ENCODE results near the gene TCP1. TPM values are rescaled to one million over a fixed set of nuclear protein-coding genes. Genes with fewer than 3 reads are reported as not detected.

The TCP1 gene
- total and polyA plus RNA-seq, 2 of the 13 experiments (the other 11 are each of a cell fraction or from before 2014, with no cell fraction given) = 116 to 553 TPM

- peak; percentile 36; the same call in 1 of the 2 replicates for TF ChIP-seq CREM (IDR thresholded peaks at IDR 0.05)
- TF ChIP-seq CREM (CRISPR knock-in tag; IDR thresholded peaks at IDR 0.05) = no peak
- TF ChIP-seq HMG20A (CRISPR knock-in tag; IDR thresholded peaks at IDR 0.05; ENCODE audit: borderline replicate concordance) = 0 out of 2 replicates have a peak, but pooled peaks have one; percentile 39
- TF ChIP-seq HNRNPLL (IDR thresholded peaks at IDR 0.05; ENCODE audit: low read depth, low read length, poor library complexity, severe bottlenecking) = no peak
- no peak for TF ChIP-seq U2AF1 (optimal IDR thresholded peaks at IDR 0.05; ENCODE audit: low read depth, low read length)
- no peak for TF ChIP-seq ZNF569 (CRISPR knock-in tag; IDR thresholded peaks at IDR 0.05; ENCODE audit: borderline replicate concordance)
- TF ChIP-seq ZSCAN20 (CRISPR knock-in tag; IDR thresholded peaks at IDR 0.05; ENCODE audit: borderline replicate concordance) = no peak
- 0 out of 2 replicates have a peak, but pooled peaks have one; percentile 24 for TF ChIP-seq THAP9 (CRISPR knock-in tag; IDR thresholded peaks at IDR 0.05; ENCODE audit: borderline replicate concordance)
- 0 out of 2 replicates have a peak, but pooled peaks have one; percentile 19 for TF ChIP-seq KLF6 (CRISPR knock-in tag; IDR thresholded peaks at IDR 0.05)
- TF ChIP-seq DR1 (CRISPR knock-in tag; IDR thresholded peaks at IDR 0.05) = 0 out of 2 replicates have a peak, but pooled peaks have one; percentile 26
- TF ChIP-seq EHMT2 (IDR thresholded peaks at IDR 0.05; ENCODE audit: borderline replicate concordance, low read depth, low read length) = peak; percentile 37; the same call in 1 of the 2 replicates
- TF ChIP-seq KMT2A (CRISPR knock-in tag; IDR thresholded peaks at IDR 0.05) = no peak
- no peak for TF ChIP-seq HNF1A (IDR thresholded peaks at IDR 0.05; ENCODE audit: low read depth)
- TF ChIP-seq HNF1A (CRISPR knock-in tag; IDR thresholded peaks at IDR 0.05; ENCODE audit: borderline replicate concordance) = 0 out of 2 replicates have a peak, but pooled peaks have one; percentile 26
- TF ChIP-seq REPIN1 (CRISPR knock-in tag; IDR thresholded peaks at IDR 0.05; ENCODE audit: borderline replicate concordance, low read depth) = 0 out of 2 replicates have a peak, but pooled peaks have one; percentile 3
- TF ChIP-seq FLYWCH1 (CRISPR knock-in tag; IDR thresholded peaks at IDR 0.05) = no peak
- no peak for TF ChIP-seq ZNF296 (CRISPR knock-in tag; conservative IDR thresholded peaks at IDR 0.05)
- 0 out of 2 replicates have a peak, but pooled peaks have one; percentile 45 for TF ChIP-seq POGK (CRISPR knock-in tag; conservative IDR thresholded peaks at IDR 0.05)
- TF ChIP-seq NR2F6 (IDR thresholded peaks at IDR 0.05) = peak; percentile 34; the same call in 1 of the 2 replicates
- no peak for TF ChIP-seq NR2F6 (CRISPR knock-in tag; IDR thresholded peaks at IDR 0.05)
- no peak for TF ChIP-seq GPN1 (CRISPR knock-in tag; IDR thresholded peaks at IDR 0.05; ENCODE audit: borderline replicate concordance)
- TF ChIP-seq ZNF720 (CRISPR knock-in tag; IDR thresholded peaks at IDR 0.05) = no peak
- no peak for TF ChIP-seq ATF1 (CRISPR knock-in tag; IDR thresholded peaks at IDR 0.05)
- peak; percentile 55; the same call in 1 of the 2 replicates for TF ChIP-seq SMAD3 (CRISPR knock-in tag; IDR thresholded peaks at IDR 0.05)
Observed at GRCh38 chr6:159806021-159806458, 16.6 kb upstream of the TCP1 start (continued).

Data from HepG2 (cell line).